ENCODE results near the gene PRICKLE4. TPM values are rescaled to one million over a fixed set of nuclear protein-coding genes. Genes with fewer than 3 reads are reported as not detected.
A peak's percentile ranks its signal among the peaks of the same experiment; 100 is the strongest.

Gene PRICKLE4
- total RNA-seq, 1 experiment from 2014 or later: 0.70 TPM

DNA sequence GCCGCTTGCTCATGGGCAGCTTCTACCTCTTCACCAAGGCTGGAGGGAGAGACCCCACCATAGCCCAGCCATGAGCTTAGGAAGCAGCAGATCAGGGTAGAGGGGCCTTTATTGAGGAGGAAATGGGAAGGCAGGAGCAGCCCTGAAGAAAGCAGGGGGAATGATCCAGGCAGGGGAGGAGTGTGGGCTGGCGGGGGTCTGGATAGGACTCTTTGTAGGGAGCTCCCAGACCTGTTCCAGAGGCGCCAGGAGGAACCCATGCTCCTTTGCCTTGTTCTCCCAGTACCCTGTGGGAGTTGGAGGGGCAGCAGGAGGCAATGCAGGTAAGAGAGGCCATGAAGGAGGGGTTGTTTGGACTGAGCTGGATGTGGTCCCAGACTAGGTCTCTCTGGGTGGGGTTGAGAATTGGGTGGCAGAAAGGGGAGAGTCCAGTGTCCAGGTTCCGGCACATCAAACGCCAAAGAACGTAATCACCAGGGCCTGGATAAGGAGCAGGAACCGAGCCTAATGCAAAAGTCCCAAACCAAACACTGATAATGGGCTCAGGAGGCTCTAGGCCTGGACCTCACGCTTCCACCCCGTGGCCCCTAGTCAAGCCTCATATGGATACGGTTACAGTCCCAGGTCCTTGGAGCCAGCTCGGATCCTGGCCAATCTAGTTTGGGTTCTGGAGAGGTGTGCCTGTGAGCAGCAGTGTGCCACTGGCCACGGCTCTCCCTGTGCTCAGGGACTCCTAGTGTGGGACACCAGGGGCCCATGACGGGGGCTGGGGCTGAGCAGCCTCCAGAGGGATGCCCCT, 21.3 kb upstream of the PRICKLE4 start:
- Histone ChIP-seq H2AFZ (ENCODE audit: low read length) (no peak overlapping the region), H3K9me3 (ENCODE audit: control insufficient read depth, low read depth, low read length) (no peaks in the 10 kb centered on the region), H2AK5ac (ENCODE audit: insufficient read length, low read length) (no peak overlapping the region), H3K14ac (ENCODE audit: insufficient read depth, low read length) (no peak overlapping the region; the same call in 1 of the 2 replicates), H3K9ac (ENCODE audit: extremely low read depth, insufficient read length, low read length) (no peak overlapping the region), H3K4me2 (ENCODE audit: insufficient read depth, insufficient read length, low read length) (no peak overlapping the region), H3K23ac (ENCODE audit: insufficient read length, low read depth, low read length) (no peak overlapping the region), H2BK12ac (ENCODE audit: insufficient read length, low read depth, low read length) (no peak overlapping the region), H4K91ac (ENCODE audit: insufficient read length, low read depth, low read length) (no peak overlapping the region), H4K5ac (ENCODE audit: insufficient read length, low read depth, low read length) (no peak overlapping the region), H3T11ph (ENCODE audit: low read length) (no peak overlapping the region), H2BK5ac (ENCODE audit: insufficient read length, low read length) (no peak overlapping the region), H4K20me1 (ENCODE audit: control insufficient read depth, insufficient read depth, insufficient read length) (no peaks in the 10 kb centered on the region), H3K27me3 (ENCODE audit: insufficient read depth, low read length) (no peaks in the 10 kb centered on the region), H3K79me1 (ENCODE audit: insufficient read depth, low read depth, low read length, poor library complexity, severe bottlenecking) (no peaks in the 10 kb centered on the region), H3K4ac (ENCODE audit: low read depth, low read length) (no peak overlapping the region), H2BK20ac (ENCODE audit: low read depth, low read length, poor library complexity, severe bottlenecking) (no peak overlapping the region), H3K4me1 (ENCODE audit: insufficient read depth, low read length) (no peaks in the 10 kb centered on the region), H3K18ac (ENCODE audit: insufficient read length, low read depth, low read length) (no peak overlapping the region), H2BK15ac (ENCODE audit: low read depth, low read length) (no peak overlapping the region), H4K8ac (replicated peaks; ENCODE audit: insufficient read length, low read depth, low read length) (no peak overlapping the region), H3K27ac (ENCODE audit: insufficient read length, low read depth, low read length) (no peak overlapping the region), H3K56ac (ENCODE audit: insufficient read length, low read depth, low read length) (no peak overlapping the region), H2BK120ac (ENCODE audit: low read depth, low read length, poor library complexity, severe bottlenecking) (no peak overlapping the region), H3K23me2 (ENCODE audit: insufficient read length, low read depth, low read length, poor library complexity, severe bottlenecking) (no peaks in the 10 kb centered on the region), H3K79me2 (ENCODE audit: insufficient read depth, low read length) (no peaks in the 10 kb centered on the region)
- H3K27ac Mint-ChIP-seq: peak overlapping the region in 1 of 3 experiments; percentile 31; a peak in 1 of 7 replicates
- no peaks in the 10 kb centered on the region; a peak in 1 of 7 replicates for H3K36me3 Mint-ChIP-seq (ENCODE audit: insufficient read depth in 1 of 3, low read depth in 3 of 3)
- peaks cover 15% of the 10 kb centered on the region for H3K27me3 Mint-ChIP-seq (ENCODE audit: low read depth)
- peaks cover 5% of the 10 kb centered on the region in 2 experiments; a peak in 2 of 4 replicates for H3K4me1 Mint-ChIP-seq
- H3K9me3 Mint-ChIP-seq: no peaks in the 10 kb centered on the region; a peak in 1 of 5 replicates
- DNase-seq: no peak
- no CpG with 5 or more reads among the region's 13 CpGs for WGBS (ENCODE audit: extremely low coverage, insufficient read length, low lambda C conversion rate)
- H3K4me3 Mint-ChIP-seq: no peak overlapping the region
- TF ChIP-seq, protein P1, sequence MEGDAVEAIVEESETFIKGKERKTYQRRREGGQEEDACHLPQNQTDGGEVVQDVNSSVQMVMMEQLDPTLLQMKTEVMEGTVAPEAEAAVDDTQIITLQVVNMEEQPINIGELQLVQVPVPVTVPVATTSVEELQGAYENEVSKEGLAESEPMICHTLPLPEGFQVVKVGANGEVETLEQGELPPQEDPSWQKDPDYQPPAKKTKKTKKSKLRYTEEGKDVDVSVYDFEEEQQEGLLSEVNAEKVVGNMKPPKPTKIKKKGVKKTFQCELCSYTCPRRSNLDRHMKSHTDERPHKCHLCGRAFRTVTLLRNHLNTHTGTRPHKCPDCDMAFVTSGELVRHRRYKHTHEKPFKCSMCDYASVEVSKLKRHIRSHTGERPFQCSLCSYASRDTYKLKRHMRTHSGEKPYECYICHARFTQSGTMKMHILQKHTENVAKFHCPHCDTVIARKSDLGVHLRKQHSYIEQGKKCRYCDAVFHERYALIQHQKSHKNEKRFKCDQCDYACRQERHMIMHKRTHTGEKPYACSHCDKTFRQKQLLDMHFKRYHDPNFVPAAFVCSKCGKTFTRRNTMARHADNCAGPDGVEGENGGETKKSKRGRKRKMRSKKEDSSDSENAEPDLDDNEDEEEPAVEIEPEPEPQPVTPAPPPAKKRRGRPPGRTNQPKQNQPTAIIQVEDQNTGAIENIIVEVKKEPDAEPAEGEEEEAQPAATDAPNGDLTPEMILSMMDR (conservative IDR thresholded peaks at IDR 0.05): no peak
